GM18870 (cell line): ENCODE results near the gene LRRC61.
"Not testable (repeated sequence)": the region's sequence is repeated elsewhere in the genome, so short reads cannot be mapped to it uniquely, and the experiment has no call there.

Experiments
- ATAC-seq: cut with Tn5 transposase; IDR thresholded peaks from one replicate; pipeline ENCODE4 v1.9.1; 2021; ENCODE audit warnings: moderate library complexity; ENCODE audit not compliant: unreplicated experiment

The LRRC61 gene

GRCh38 chr7:150381096-150381495, 57.9 kb downstream of the LRRC61 start:
- ATAC-seq: no peak

- no peak for ATAC-seq
Measured at GRCh38 chr7:150381785-150382122, 58.6 kb downstream of the LRRC61 start.

- ATAC-seq: no peak
Measured at GRCh38 chr7:150382123-150382843, 59.1 kb downstream of the LRRC61 start.

GRCh38 chr7:150382844-150383225, 59.7 kb downstream of the LRRC61 start:
- no peak for ATAC-seq

GRCh38 chr7:150383710-150384397, 60.7 kb downstream of the LRRC61 start:
- no peak for ATAC-seq

- ATAC-seq: no peak
Measured at GRCh38 chr7:150384406-150385301, 61.5 kb downstream of the LRRC61 start.

GRCh38 chr7:150385302-150385723, 62.2 kb downstream of the LRRC61 start:
- ATAC-seq: no peak

- ATAC-seq: not testable (repeated sequence)
Measured at GRCh38 chr7:150385884-150386283, 62.7 kb downstream of the LRRC61 start.
